Measurements from ENCODE around the gene CAND1. TPM values are rescaled to one million over a fixed set of nuclear protein-coding genes. Genes with fewer than 3 reads are reported as not detected.

Gene CAND1
- total and polyA plus RNA-seq, 3 donors from 2014 or later, result 88.4 to 131 (median 125) TPM

GRCh38 chr12:67275380-67275913 lies 6.3 kb downstream of the CAND1 start:
- no peaks in the 10 kb centered on the region for H3K27me3 ChIP-seq
- H3K27ac ChIP-seq, result no peak overlapping the region
- TF ChIP-seq CTCF (IDR thresholded peaks at IDR 0.05) (no peak), POLR2A (IDR thresholded peaks at IDR 0.05) (no peak)
- peaks cover 15% of the 10 kb centered on the region for H3K4me1 ChIP-seq
- 84 to 90% methylated on average over 6 of the region's 6 CpGs for WGBS, 2 donors
- no peaks in the 10 kb centered on the region for H3K9me3 ChIP-seq
- no peak for DNase-seq
- no peaks in the 10 kb centered on the region for H3K36me3 ChIP-seq (ENCODE audit: low read depth, missing control alignments)
- H3K4me3 ChIP-seq, result no peak overlapping the region
- intact Hi-C loops (cut with DNase I; ENCODE audit: low total_unique reads), result no loop called here

- Histone ChIP-seq H3K4me1 (peaks cover 15% of the 10 kb centered on the region), H3K27ac (no peak overlapping the region)
Observed at GRCh38 chr12:67276421-67276820, 7.3 kb downstream of the CAND1 start.

GRCh38 chr12:67279637-67280036 lies 10.5 kb downstream of the CAND1 start:
- no peaks in the 10 kb centered on the region for H3K36me3 ChIP-seq (ENCODE audit: low read depth, missing control alignments)
- DNase-seq, result no peak
- H3K4me1 ChIP-seq, result peaks cover 3% of the 10 kb centered on the region
- no peaks in the 10 kb centered on the region for H3K27me3 ChIP-seq
- TF ChIP-seq CTCF (IDR thresholded peaks at IDR 0.05) (no peak), POLR2A (IDR thresholded peaks at IDR 0.05) (no peak)
- no peaks in the 10 kb centered on the region for H3K9me3 ChIP-seq
- H3K4me3 ChIP-seq, result no peak overlapping the region
- WGBS, 2 donors, result 28 to 32% methylated on average over 1 of the region's 1 CpG
- H3K27ac ChIP-seq, result no peak overlapping the region
- intact Hi-C loops (cut with DNase I; ENCODE audit: low total_unique reads), result no loop called here

More at GRCh38 chr12:67276421-67276820, 7.3 kb downstream of the CAND1 start:
- intact Hi-C loops (cut with DNase I; ENCODE audit: low total_unique reads), result no loop called here
- Histone ChIP-seq H3K36me3 (ENCODE audit: low read depth, missing control alignments) (no peaks in the 10 kb centered on the region), H3K9me3 (no peaks in the 10 kb centered on the region), H3K4me3 (no peak overlapping the region), H3K27me3 (no peaks in the 10 kb centered on the region)
- TF ChIP-seq POLR2A (IDR thresholded peaks at IDR 0.05), result no peak
- WGBS, 2 donors, result 50 to 69% methylated on average over 3 of the region's 3 CpGs
- DNase-seq, result no peak

GRCh38 chr12:67280088-67280487 lies 10.9 kb downstream of the CAND1 start:
- H3K36me3 ChIP-seq (ENCODE audit: low read depth, missing control alignments), result no peaks in the 10 kb centered on the region
- intact Hi-C loops (cut with DNase I; ENCODE audit: low total_unique reads), result no loop called here
- no peaks in the 10 kb centered on the region for H3K27me3 ChIP-seq
- DNase-seq, result no peak
- no peak for TF ChIP-seq POLR2A (IDR thresholded peaks at IDR 0.05)
- WGBS, 2 donors, result 42 to 67% methylated on average over 4 of the region's 4 CpGs
- H3K27ac ChIP-seq, result no peak overlapping the region
- H3K9me3 ChIP-seq, result no peaks in the 10 kb centered on the region
- H3K4me3 ChIP-seq, result no peak overlapping the region
- peaks cover 3% of the 10 kb centered on the region for H3K4me1 ChIP-seq

GRCh38 chr12:67280572-67280971 lies 11.4 kb downstream of the CAND1 start:
- Histone ChIP-seq H3K4me1 (peaks cover 3% of the 10 kb centered on the region), H3K36me3 (ENCODE audit: low read depth, missing control alignments) (no peaks in the 10 kb centered on the region), H3K9me3 (no peaks in the 10 kb centered on the region), H3K27me3 (no peaks in the 10 kb centered on the region), H3K27ac (no peak overlapping the region), H3K4me3 (no peak overlapping the region)
- WGBS, 2 donors, result 27 to 55% methylated on average over 2 of the region's 2 CpGs
- intact Hi-C loops (cut with DNase I; ENCODE audit: low total_unique reads), result no loop called here
- TF ChIP-seq CTCF (IDR thresholded peaks at IDR 0.05) (no peak), POLR2A (IDR thresholded peaks at IDR 0.05) (no peak)
- DNase-seq, result no peak

GRCh38 chr12:67284561-67284960 lies 15.4 kb downstream of the CAND1 start:
- Histone ChIP-seq H3K27ac (no peak overlapping the region), H3K27me3 (no peaks in the 10 kb centered on the region), H3K9me3 (no peaks in the 10 kb centered on the region), H3K4me3 (no peak overlapping the region), H3K36me3 (ENCODE audit: low read depth, missing control alignments) (no peaks in the 10 kb centered on the region), H3K4me1 (no peaks in the 10 kb centered on the region)
- DNase-seq, result no peak
- TF ChIP-seq CTCF (IDR thresholded peaks at IDR 0.05), result no peak
- no peak for TF ChIP-seq POLR2A (IDR thresholded peaks at IDR 0.05)
- 84 to 93% methylated on average over 2 of the region's 2 CpGs for WGBS, 2 donors
- intact Hi-C loops (cut with DNase I; ENCODE audit: low total_unique reads), result no loop called here

All from testis (tissue), 3 donors.